ENCODE measurements around the gene ANTXR2.

The ANTXR2 gene

GRCh38 chr4:80014531-80014930 is 58.5 kb downstream of the ANTXR2 start:
- TF ChIP-seq CTCF (IDR thresholded peaks at IDR 0.05) = no peak

- no peak for TF ChIP-seq CTCF (IDR thresholded peaks at IDR 0.05)
Measured at GRCh38 chr4:80012291-80012690, 60.7 kb downstream of the ANTXR2 start.

- TF ChIP-seq CTCF (IDR thresholded peaks at IDR 0.05) = no peak
Measured at GRCh38 chr4:80011636-80012236, 61.3 kb downstream of the ANTXR2 start.

GRCh38 chr4:80010316-80010715 is 62.7 kb downstream of the ANTXR2 start:
- TF ChIP-seq CTCF (IDR thresholded peaks at IDR 0.05) = no peak

GRCh38 chr4:80009806-80010205 is 63.2 kb downstream of the ANTXR2 start:
- no peak for TF ChIP-seq CTCF (IDR thresholded peaks at IDR 0.05)

GRCh38 chr4:80008971-80009370 is 64.1 kb downstream of the ANTXR2 start:
- no peak for TF ChIP-seq CTCF (IDR thresholded peaks at IDR 0.05)

GRCh38 chr4:80008351-80008750 is 64.7 kb downstream of the ANTXR2 start:
- no peak for TF ChIP-seq CTCF (IDR thresholded peaks at IDR 0.05)

- no peak for TF ChIP-seq CTCF (IDR thresholded peaks at IDR 0.05)
Measured at GRCh38 chr4:80007745-80008149, 65.3 kb downstream of the ANTXR2 start.

Data from LNCAP (cell line).